Measurements from ENCODE around the gene PDCD6IP. TPM values are rescaled to one million over a fixed set of nuclear protein-coding genes. Genes with fewer than 3 reads are reported as not detected.

The PDCD6IP gene
- total RNA-seq, 2 donors from 2014 or later: 117 to 151 TPM

DNA sequence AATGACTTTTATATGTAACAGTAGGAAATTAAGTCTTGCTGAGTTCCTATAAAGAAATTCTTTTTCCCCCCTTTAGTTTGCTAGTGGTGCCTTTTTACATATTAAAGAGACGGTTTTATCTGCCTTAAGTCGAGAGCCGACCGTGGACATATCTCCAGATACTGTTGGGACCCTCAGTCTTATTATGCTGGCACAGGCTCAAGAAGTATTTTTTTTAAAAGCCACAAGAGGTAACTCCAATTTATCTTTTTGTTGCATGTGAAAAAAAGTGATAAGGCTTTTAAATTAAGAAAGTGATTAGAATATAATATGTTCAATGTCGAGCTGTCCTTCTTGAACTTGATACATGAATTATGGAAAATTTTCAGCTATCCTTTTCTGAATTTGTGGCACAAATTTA lies 26.7 kb downstream of the PDCD6IP start:
- no peaks in the 10 kb centered on the region for H3K27me3 ChIP-seq (replicated peaks; ENCODE audit: insufficient read depth)
- H3K4me3 ChIP-seq: no peak overlapping the region
- H3K27ac ChIP-seq: no peak overlapping the region
- DNase-seq (ENCODE audit: low spot score): no peak
- no peak for ATAC-seq (ENCODE audit: insufficient number of reproducible peaks, low FRiP score, low read depth)
- TF ChIP-seq, protein P1, sequence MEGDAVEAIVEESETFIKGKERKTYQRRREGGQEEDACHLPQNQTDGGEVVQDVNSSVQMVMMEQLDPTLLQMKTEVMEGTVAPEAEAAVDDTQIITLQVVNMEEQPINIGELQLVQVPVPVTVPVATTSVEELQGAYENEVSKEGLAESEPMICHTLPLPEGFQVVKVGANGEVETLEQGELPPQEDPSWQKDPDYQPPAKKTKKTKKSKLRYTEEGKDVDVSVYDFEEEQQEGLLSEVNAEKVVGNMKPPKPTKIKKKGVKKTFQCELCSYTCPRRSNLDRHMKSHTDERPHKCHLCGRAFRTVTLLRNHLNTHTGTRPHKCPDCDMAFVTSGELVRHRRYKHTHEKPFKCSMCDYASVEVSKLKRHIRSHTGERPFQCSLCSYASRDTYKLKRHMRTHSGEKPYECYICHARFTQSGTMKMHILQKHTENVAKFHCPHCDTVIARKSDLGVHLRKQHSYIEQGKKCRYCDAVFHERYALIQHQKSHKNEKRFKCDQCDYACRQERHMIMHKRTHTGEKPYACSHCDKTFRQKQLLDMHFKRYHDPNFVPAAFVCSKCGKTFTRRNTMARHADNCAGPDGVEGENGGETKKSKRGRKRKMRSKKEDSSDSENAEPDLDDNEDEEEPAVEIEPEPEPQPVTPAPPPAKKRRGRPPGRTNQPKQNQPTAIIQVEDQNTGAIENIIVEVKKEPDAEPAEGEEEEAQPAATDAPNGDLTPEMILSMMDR (IDR thresholded peaks at IDR 0.05): no peak
- H3K36me3 ChIP-seq: peaks cover 15% of the 10 kb centered on the region
- no peaks in the 10 kb centered on the region for H3K4me1 ChIP-seq (ENCODE audit: control insufficient read depth in 1 of 2, low read depth in 2 of 2)
- no peaks in the 10 kb centered on the region for H3K9me3 ChIP-seq

GRCh38 chr3:33826206-33826605 lies 27.8 kb downstream of the PDCD6IP start:
- no peak for ATAC-seq (ENCODE audit: insufficient number of reproducible peaks, low FRiP score, low read depth)

DNA sequence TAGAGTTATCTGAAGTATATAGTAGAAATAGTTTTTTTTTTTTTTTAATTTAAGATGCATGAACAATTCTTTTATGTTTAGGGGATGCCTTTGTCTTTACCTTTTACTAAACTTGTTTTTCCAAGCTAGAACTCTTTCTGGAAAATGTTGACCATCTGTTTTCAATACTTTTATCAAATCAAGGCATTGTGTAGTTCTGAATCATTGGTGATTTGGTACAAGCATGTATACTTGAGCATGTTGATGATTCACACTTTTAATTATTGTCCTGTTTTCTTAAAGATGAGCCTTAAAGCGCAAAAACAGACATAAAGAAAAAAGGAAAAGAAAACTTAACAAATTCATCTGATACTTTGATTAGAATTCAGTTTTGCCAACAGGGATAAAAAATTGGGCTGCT lies 28.3 kb downstream of the PDCD6IP start:
- ATAC-seq (ENCODE audit: insufficient number of reproducible peaks, low FRiP score, low read depth) (no peak), DNase-seq (ENCODE audit: low spot score) (no peak)
- H3K4me1 ChIP-seq (ENCODE audit: control insufficient read depth in 1 of 2, low read depth in 2 of 2): no peaks in the 10 kb centered on the region
- H3K27me3 ChIP-seq (replicated peaks; ENCODE audit: insufficient read depth): no peaks in the 10 kb centered on the region
- TF ChIP-seq, protein P1 (IDR thresholded peaks at IDR 0.05): no peak
- no peak overlapping the region for H3K27ac ChIP-seq
- peaks cover 15% of the 10 kb centered on the region for H3K36me3 ChIP-seq
- no peak overlapping the region for H3K4me3 ChIP-seq
- H3K9me3 ChIP-seq: no peaks in the 10 kb centered on the region

More at GRCh38 chr3:33826206-33826605, 27.8 kb downstream of the PDCD6IP start:
- Histone ChIP-seq H3K27me3 (replicated peaks; ENCODE audit: insufficient read depth) (no peaks in the 10 kb centered on the region), H3K9me3 (no peaks in the 10 kb centered on the region), H3K36me3 (peaks cover 15% of the 10 kb centered on the region), H3K4me1 (ENCODE audit: control insufficient read depth in 1 of 2, low read depth in 2 of 2) (no peaks in the 10 kb centered on the region), H3K4me3 (no peak overlapping the region), H3K27ac (no peak overlapping the region)
- DNase-seq (ENCODE audit: low spot score): no peak
- TF ChIP-seq, protein P1 (IDR thresholded peaks at IDR 0.05): no peak

- TF ChIP-seq, protein P1 (IDR thresholded peaks at IDR 0.05): no peak
- Histone ChIP-seq H3K4me1 (ENCODE audit: control insufficient read depth in 1 of 2, low read depth in 2 of 2) (no peaks in the 10 kb centered on the region), H3K9me3 (no peaks in the 10 kb centered on the region), H3K27me3 (replicated peaks; ENCODE audit: insufficient read depth) (no peaks in the 10 kb centered on the region), H3K27ac (no peak overlapping the region), H3K4me3 (no peak overlapping the region), H3K36me3 (peaks cover 9% of the 10 kb centered on the region)
- DNase-seq (ENCODE audit: low spot score) (no peak), ATAC-seq (ENCODE audit: insufficient number of reproducible peaks, low FRiP score, low read depth) (no peak)
These were observed 31.3 kb downstream of the PDCD6IP start for GRCh38 chr3:33829720-33830119.

GRCh38 chr3:33831053-33831452 lies 32.6 kb downstream of the PDCD6IP start:
- TF ChIP-seq, protein P1 (IDR thresholded peaks at IDR 0.05): no peak
- Histone ChIP-seq H3K36me3 (peaks cover 8% of the 10 kb centered on the region), H3K27me3 (replicated peaks; ENCODE audit: insufficient read depth) (no peaks in the 10 kb centered on the region), H3K4me1 (ENCODE audit: control insufficient read depth in 1 of 2, low read depth in 2 of 2) (no peaks in the 10 kb centered on the region), H3K27ac (no peak overlapping the region), H3K4me3 (no peak overlapping the region), H3K9me3 (no peaks in the 10 kb centered on the region)
- DNase-seq (ENCODE audit: low spot score): no peak
- ATAC-seq (ENCODE audit: insufficient number of reproducible peaks, low FRiP score, low read depth): no peak
